Measurements from ENCODE around the gene SERPINH1.

SERPINH1 gene

GRCh38 chr11:75586395-75586794 lies 24.3 kb downstream of the SERPINH1 start:
- no peak overlapping the region for H3K4me2 ChIP-seq (ENCODE audit: low read length)
- H3K79me2 ChIP-seq (ENCODE audit: insufficient read depth, low read length): no peaks in the 10 kb centered on the region
- no peaks in the 10 kb centered on the region for H3F3A ChIP-seq (ENCODE audit: insufficient read depth, low read length)
- H4K20me1 ChIP-seq (ENCODE audit: insufficient read depth, low read length): no peaks in the 10 kb centered on the region
- no peak overlapping the region for H2AFZ ChIP-seq (ENCODE audit: low read length)
- no peak overlapping the region for H3K27ac ChIP-seq (ENCODE audit: low read depth, low read length, poor library complexity, severe bottlenecking)
- H3K9me3 ChIP-seq (ENCODE audit: low read length): no peaks in the 10 kb centered on the region
- no peaks in the 10 kb centered on the region; the same call in 1 of the 2 replicates for H3K27me3 ChIP-seq (ENCODE audit: insufficient read depth, low read length)
- no peak for TF ChIP-seq EZH2 (IDR thresholded peaks at IDR 0.05; ENCODE audit: borderline replicate concordance, low read length)
- TF ChIP-seq CTCF (IDR thresholded peaks at IDR 0.05; ENCODE audit: low read length): no peak
- no peak overlapping the region for H3K4me3 ChIP-seq (ENCODE audit: low read depth, low read length, poor library complexity, severe bottlenecking)
- H3K36me3 ChIP-seq (ENCODE audit: insufficient read depth, low read length): no peaks in the 10 kb centered on the region
- no peak overlapping the region for H3K9ac ChIP-seq (ENCODE audit: low read length)
- no peaks in the 10 kb centered on the region for H3K9me2 ChIP-seq (ENCODE audit: low read depth, low read length)
- no peaks in the 10 kb centered on the region for H3K4me1 ChIP-seq (ENCODE audit: insufficient read depth, low read length, severe bottlenecking)

GRCh38 chr11:75588051-75588481 lies 26.0 kb downstream of the SERPINH1 start:
- no peak overlapping the region for H3K27ac ChIP-seq (ENCODE audit: low read depth, low read length, poor library complexity, severe bottlenecking)
- TF ChIP-seq CTCF (IDR thresholded peaks at IDR 0.05; ENCODE audit: low read length) (no peak), EZH2 (IDR thresholded peaks at IDR 0.05; ENCODE audit: borderline replicate concordance, low read length) (no peak)
- no peaks in the 10 kb centered on the region for H3K9me2 ChIP-seq (ENCODE audit: low read depth, low read length)
- H3K4me2 ChIP-seq (ENCODE audit: low read length): no peak overlapping the region
- H3K9me3 ChIP-seq (ENCODE audit: low read length): no peaks in the 10 kb centered on the region
- no peaks in the 10 kb centered on the region for H3K4me1 ChIP-seq (ENCODE audit: insufficient read depth, low read length, severe bottlenecking)
- H3K9ac ChIP-seq (ENCODE audit: low read length): no peak overlapping the region
- no peaks in the 10 kb centered on the region for H3K27me3 ChIP-seq (ENCODE audit: insufficient read depth, low read length)
- no peaks in the 10 kb centered on the region for H3K36me3 ChIP-seq (ENCODE audit: insufficient read depth, low read length)
- no peaks in the 10 kb centered on the region for H3K79me2 ChIP-seq (ENCODE audit: insufficient read depth, low read length)
- no peaks in the 10 kb centered on the region for H4K20me1 ChIP-seq (ENCODE audit: insufficient read depth, low read length)
- H2AFZ ChIP-seq (ENCODE audit: low read length): no peak overlapping the region
- no peaks in the 10 kb centered on the region for H3F3A ChIP-seq (ENCODE audit: insufficient read depth, low read length)
- H3K4me3 ChIP-seq (ENCODE audit: low read depth, low read length, poor library complexity, severe bottlenecking): no peak overlapping the region

- no peaks in the 10 kb centered on the region for H3K9me2 ChIP-seq (ENCODE audit: low read depth, low read length)
- no peaks in the 10 kb centered on the region for H3K4me1 ChIP-seq (ENCODE audit: insufficient read depth, low read length, severe bottlenecking)
- no peaks in the 10 kb centered on the region for H3K27me3 ChIP-seq (ENCODE audit: insufficient read depth, low read length)
- H3K27ac ChIP-seq (ENCODE audit: low read depth, low read length, poor library complexity, severe bottlenecking): no peak overlapping the region
- H3K4me2 ChIP-seq (ENCODE audit: low read length): no peak overlapping the region
- no peaks in the 10 kb centered on the region for H4K20me1 ChIP-seq (ENCODE audit: insufficient read depth, low read length)
- H3K36me3 ChIP-seq (ENCODE audit: insufficient read depth, low read length): no peaks in the 10 kb centered on the region
- H2AFZ ChIP-seq (ENCODE audit: low read length): no peak overlapping the region
- H3K4me3 ChIP-seq (ENCODE audit: low read depth, low read length, poor library complexity, severe bottlenecking): no peak overlapping the region
- no peak overlapping the region for H3K9ac ChIP-seq (ENCODE audit: low read length)
- H3K79me2 ChIP-seq (ENCODE audit: insufficient read depth, low read length): no peaks in the 10 kb centered on the region
- no peaks in the 10 kb centered on the region for H3K9me3 ChIP-seq (ENCODE audit: low read length)
- H3F3A ChIP-seq (ENCODE audit: insufficient read depth, low read length): no peaks in the 10 kb centered on the region
- TF ChIP-seq CTCF (IDR thresholded peaks at IDR 0.05; ENCODE audit: low read length) (no peak), EZH2 (IDR thresholded peaks at IDR 0.05; ENCODE audit: borderline replicate concordance, low read length) (no peak)
Measured at GRCh38 chr11:75589051-75589450, 27.0 kb downstream of the SERPINH1 start.

Data from OCI-LY1 (cell line).